ENCODE results near the gene ZDHHC14. TPM values are rescaled to one million over a fixed set of nuclear protein-coding genes. Genes with fewer than 3 reads are reported as not detected.

The ZDHHC14 gene
- total RNA-seq, 1 donor from 2014 or later: 3.1 TPM

DNA sequence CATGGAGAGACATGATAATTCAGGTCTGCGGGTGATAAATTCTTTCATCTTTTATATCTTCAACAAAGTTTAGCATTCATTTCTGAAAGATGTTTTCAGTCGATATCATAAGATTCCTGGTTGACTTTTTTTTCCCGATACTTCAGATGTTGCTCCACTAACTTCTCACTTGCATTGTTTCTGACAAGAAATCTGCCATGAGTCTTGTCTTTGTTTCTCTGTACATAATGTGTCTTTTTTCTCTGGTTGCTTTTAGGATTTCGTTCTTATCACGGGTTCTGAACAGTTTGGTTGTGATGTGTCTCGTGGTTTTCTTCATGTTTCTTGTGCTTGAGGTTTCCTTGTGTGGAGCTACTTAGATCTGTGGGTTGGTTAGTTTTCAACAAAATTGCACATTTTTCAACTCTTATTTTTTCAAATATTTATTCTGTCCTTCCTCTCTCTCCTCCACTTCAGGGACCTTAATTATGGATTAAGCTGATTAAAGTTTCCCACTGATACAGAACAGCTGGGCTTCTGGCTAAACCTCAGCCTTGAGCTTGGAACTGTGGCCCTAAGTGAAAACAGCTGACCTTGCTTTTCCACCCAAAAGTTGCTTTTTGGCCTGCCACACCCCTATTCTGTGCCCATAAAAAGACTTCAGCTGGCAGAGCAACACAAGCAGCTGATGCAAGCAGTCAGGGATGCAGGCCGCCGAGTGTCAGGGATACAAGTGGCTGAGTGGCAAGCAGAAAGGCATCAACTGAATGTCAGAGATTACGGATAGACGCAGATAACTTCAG, 344.2 kb downstream of the ZDHHC14 start:
- no peak for ATAC-seq

DNA sequence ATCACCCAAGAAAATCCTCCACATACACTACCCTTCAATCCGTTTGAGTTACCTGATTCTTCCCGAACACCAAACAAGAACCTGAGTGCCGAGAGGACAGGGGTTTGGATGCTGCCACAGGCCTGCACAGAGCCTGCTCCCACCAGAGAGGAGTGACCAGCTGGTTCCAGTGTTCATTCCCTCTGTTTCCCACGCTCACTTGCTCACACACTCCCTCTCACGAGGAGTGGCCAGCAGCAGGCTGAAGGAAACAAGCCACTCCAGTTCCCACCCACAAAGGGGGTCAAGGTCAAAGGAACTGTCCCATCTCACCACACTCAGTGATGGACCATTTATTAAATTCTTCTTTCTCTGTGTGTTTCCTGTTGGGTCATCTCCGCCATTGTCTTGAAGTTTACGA, 344.8 kb downstream of the ZDHHC14 start:
- ATAC-seq: no peak

DNA sequence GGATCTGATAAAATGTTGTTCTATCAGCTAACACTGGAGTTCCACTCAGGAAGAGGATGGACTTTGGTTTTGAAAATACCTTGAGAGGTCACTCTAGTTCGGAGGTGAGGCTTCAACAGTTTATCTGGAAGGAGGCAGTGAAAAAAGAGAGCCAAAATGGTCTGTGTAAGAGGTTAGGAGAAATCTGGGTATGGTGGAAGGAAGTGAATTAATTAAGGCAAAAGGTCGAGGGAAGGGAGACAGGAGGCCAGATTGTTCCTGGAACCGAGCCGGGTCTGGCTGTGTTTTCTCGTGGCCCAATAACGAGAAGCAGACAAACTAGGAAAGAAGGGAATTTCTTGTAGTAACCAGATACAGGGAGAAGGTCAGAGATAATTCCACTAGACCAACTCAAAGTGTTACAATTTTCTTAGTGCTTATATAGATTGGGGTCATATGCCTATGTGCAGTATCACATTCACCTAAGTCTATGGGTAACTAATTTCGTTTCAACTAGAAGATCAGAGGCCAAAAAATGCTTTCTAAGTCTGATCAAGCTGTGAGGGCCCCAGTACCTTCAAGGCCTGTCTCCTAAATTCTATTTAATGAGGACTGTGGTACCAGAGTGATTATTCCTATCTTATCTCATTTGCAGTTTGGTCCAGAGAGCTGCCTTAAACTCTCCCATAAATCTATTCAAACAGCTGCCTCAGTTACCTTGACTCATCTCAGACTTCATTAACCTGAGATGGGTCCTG, 346.1 kb downstream of the ZDHHC14 start:
- no peak for ATAC-seq

Other genes starting within 250 kb of the ZDHHC14 start
- 5.8 TPM for gene TMEM242, start 57.7 kb upstream of the ZDHHC14 start, total RNA-seq